Measurements from ENCODE around the gene RNF220.

Gene RNF220

DNA sequence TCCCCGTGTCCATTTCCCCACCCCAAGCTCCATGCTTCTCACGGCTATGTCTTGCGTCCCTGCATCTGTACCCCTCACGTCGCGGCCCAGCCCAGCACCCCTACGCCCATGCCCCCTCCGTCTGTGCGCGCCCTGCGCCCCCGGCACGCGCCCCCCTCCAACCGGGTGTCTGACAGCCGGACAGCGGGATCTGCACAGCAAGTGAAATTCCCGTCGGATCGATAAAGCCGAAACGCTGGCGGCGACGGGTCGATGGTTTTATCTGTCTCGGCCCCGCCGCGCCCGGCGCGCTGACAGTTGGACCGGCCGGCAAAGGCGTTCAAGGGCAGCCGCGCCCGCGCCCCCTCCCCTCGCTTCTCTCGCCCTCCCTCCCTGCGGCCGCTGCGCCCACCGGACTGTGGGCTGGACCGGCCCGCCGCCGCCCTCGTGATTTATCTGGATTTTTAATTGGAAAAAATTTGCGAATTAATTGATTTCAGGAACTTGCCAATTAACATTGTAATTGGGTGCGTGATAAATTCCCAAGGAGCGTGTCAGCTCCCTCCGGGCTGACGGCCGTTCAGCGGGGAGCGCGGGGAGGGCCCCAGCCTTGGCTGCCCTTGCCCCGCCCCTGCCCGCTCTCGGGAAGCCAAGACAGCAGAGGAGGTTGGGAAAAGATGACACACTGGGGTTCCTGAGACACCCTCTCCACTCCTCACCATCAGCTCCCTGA lies 212.1 kb downstream of the RNF220 start:
- DNase-seq = no peak

DNA sequence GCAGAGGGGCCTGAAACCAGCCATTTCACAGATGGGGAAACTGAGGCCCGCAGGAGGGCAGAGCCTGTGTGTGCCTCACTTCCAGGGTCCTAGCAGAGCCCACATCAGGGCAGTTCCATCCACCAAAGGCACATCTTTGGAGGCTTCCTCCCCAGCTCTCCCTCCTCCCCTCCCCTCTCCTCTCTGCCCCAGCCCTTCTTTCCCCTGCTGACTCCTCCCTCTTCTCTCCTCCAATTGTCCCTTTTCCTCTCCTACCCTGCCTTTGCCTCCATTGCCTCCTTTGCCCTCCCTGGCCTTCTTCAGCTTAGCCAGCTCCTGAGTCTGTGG lies 212.6 kb downstream of the RNF220 start:
- DNase-seq = no peak

DNA sequence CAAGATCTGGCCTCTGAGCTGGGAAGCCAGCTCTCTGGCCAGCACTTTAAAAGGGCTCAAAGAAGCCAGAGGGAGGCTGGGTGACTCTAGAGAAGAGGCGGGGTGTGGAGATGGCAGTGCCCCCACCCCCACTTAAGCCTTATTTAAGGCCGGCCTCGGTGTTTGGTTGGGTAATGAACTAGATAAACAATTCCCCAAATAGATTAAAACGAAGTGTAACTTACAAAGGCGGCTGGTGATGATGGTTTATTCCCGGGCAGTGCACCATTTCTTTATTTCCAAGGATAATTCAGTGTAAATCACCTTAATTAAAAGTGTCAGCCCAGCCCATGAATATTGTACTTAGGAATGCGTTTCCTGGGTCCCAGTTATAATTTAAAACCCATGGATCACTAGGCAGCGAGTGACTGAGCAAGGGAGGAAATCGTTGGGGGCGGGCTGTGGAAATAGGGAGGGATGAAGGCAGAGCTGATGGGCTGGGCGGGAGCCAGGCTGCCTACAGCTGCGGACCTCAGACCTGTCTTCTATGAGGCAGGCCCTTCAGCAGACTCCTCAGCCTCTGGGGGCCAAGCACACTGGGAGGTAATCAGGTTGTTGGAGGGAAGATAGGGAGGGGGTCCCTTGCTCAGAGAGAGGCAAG lies 214.3 kb downstream of the RNF220 start:
- no peak for DNase-seq

DNA sequence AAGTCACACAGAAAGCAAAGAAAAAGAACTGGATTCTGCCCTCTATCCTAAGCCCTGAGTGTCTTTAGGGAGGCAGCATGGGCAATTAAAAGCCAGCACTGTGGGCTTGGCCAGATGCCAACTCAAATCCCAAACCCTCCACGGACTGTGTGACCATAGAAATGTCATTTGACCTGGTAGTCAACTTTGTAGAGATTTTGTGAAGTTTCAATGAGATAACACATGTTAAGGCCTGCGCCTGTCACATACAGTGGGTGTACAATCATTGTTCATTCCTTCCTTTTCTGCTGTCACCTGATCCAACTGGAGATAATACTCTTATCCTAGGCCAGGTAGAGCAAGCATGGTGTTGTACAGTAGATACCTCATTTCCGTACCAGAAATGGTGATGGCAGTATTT lies 215.0 kb downstream of the RNF220 start:
- no peak for DNase-seq

GRCh38 chr1:44621841-44622286 lies 216.8 kb downstream of the RNF220 start:
- DNase-seq = no peak

GRCh38 chr1:44624268-44624901 lies 219.3 kb downstream of the RNF220 start:
- DNase-seq = no peak

DNA sequence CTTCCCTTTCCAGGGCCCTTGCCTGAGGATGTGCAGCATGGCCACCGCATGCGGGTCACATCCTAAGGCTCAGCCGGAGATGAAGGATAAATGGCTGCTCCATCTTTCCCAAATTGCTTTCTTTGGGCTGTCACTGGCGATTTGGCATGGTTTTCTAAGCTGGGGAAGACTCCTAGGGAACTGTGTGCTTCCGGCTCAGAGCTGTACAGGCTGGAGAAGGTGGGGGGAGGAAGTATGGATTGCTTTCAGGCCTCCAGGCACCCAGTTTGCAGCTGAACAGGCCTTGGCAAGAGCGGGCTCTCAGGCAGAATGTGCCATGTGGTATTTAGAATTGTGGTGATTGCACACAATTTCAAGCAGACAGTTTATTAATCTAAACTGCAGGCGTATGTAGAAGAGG lies 220.3 kb downstream of the RNF220 start:
- DNase-seq = no peak

- DNase-seq = no peak
Measured at GRCh38 chr1:44628962-44629756, 224.1 kb downstream of the RNF220 start.

DNA sequence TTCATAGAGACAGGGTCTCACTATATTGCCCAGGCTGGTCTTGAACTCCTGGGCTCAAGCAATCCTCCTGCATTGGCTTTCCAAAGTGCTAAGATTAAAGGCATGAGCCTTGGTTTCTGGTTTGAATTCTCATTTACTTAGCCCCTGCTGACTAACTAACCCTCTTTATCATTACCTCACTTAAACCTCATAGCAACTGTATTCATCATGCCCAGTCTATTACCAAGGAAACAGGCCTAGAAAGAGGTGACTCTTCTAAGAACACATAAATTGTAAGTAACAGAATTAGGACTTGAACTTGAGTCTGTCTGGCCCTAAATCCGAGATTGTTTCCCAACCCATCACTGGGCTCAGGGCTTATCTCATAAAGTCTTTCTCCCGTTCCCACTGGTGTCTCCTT lies 225.1 kb downstream of the RNF220 start:
- no peak for DNase-seq

DNA sequence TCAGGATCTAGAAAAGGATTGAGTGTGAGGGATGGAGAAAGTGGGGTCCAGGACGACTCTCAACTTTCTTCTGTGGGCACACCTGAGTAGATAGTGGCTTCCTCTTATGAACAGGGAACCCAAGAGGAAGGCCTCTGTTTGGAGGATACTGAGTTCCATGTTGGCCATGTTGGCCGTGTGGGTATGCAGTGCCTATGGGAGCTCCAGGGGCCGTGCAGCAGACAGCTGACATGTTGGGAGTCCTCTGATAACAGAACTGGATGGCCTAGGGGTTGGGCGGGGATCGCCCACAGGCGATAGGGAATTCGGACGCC lies 226.2 kb downstream of the RNF220 start:
- no peak for DNase-seq

GRCh38 chr1:44631647-44632539 lies 226.8 kb downstream of the RNF220 start:
- peak; percentile 93 for DNase-seq

- no peak for DNase-seq
Measured at GRCh38 chr1:44632598-44632997, 227.5 kb downstream of the RNF220 start.

DNA sequence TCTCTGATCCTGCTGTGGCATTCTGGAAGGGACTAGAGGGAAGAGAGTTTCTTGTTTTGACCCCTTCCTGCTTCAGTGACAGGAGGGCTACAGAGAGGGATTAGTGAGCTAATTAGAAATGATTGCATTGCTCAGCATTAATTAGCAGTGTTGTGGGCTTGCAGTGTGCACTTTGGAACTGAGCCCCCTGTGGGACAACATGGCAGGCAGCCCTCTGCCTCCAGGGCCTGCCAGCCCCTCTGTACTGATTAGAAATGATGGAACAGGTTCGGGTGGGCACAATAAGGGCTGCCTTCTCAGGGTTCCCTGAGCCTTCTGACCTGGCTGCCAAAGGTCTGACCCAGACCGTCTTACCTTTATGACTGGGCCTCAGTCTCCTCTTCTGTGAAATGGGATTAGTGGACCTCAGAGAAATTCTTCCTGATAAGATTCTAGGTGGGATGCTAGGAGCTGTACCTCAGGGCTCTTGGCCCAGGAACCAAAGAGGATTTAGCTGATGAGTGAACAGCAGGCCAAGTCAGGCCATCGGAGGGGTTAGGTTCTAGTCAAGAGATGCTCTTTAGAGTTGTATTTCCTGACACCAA lies 229.6 kb downstream of the RNF220 start:
- no peak for DNase-seq

DNA sequence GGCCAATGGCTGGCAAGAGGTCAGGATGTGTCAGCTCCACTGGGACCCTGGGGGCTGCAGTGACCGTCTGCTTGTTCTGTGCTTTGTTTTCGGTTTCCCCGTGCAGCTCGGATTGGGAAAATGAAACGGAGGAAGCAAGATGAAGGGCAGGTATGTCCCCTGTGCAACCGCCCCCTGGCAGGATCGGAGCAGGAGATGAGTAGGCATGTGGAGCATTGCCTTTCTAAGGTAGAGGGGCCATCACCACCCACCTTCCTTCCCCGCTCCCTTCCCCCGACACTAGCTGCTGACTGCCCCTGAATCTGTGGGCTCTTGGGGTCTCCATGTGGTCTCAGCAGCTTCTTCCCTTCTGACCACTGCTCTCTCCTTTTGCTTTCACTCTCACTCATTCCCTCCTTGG lies 230.4 kb downstream of the RNF220 start:
- DNase-seq = no peak

- no peak for DNase-seq
Measured at GRCh38 chr1:44636083-44636687, 231.1 kb downstream of the RNF220 start.

- DNase-seq = no peak
Measured at GRCh38 chr1:44636688-44637598, 231.9 kb downstream of the RNF220 start.

DNA sequence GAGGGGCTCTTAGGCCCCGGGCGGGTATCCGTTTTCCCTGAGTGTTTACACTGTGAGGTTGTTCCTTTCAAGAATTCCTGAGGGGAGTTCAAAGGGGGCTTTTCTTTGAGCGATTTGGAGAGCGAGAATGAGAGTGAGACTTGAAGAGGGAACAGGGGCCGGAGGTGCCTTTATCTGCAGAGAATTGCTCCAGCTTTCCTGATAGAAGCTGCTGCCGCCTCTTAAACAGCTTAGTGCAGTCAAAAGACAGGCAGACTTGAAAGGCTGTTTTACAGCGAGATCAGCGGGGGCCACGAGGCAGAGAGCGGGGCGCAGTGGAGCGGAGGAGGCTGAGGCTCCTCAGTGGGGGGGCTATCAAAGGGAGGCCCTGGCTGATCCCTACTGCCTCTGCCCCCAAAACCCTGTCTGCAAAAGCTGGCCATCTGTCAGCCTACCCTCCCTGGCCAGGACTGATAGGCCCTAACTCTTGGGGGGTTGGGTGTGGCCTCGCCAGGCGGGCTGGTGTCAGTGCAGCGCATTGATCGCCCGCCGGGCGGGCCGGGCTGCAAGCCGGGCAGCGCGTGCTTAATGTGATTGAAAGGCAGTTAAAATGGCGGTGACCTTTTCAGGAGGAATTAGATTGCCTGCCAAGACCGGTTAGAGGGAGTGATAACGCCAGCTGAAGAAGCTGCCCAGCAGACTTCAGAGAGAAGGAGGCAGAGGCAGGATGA lies 232.8 kb downstream of the RNF220 start:
- DNase-seq = no peak

- DNase-seq = no peak
Measured at GRCh38 chr1:44640200-44640853, 235.3 kb downstream of the RNF220 start.

Data from stimulated activated CD4-positive, alpha-beta T cell treated with anti-CD3 and anti-CD28 coated beads, Interleukin-4, amount 100 ng/mL, for 1 hour (primary cell).